ENCODE data around the gene PPP1R12B.
"Not testable (repeated sequence)": the region's sequence is repeated elsewhere in the genome, so short reads cannot be mapped to it uniquely, and the experiment has no call there.

PPP1R12B gene

GRCh38 chr1:202452508-202452907 is 104.0 kb downstream of the PPP1R12B start:
- DNase-seq (ENCODE audit: low spot score), result no peak

GRCh38 chr1:202456372-202457169 is 108.1 kb downstream of the PPP1R12B start:
- not testable (repeated sequence) for DNase-seq (ENCODE audit: low spot score)

GRCh38 chr1:202458651-202459050 is 110.2 kb downstream of the PPP1R12B start:
- DNase-seq (ENCODE audit: low spot score), result not testable (repeated sequence)

GRCh38 chr1:202459470-202460142 is 111.1 kb downstream of the PPP1R12B start:
- DNase-seq (ENCODE audit: low spot score), result peak; percentile 18

GRCh38 chr1:202460143-202460495 is 111.6 kb downstream of the PPP1R12B start:
- DNase-seq (ENCODE audit: low spot score), result not testable (repeated sequence)

- DNase-seq (ENCODE audit: low spot score), result no peak
Measured at GRCh38 chr1:202462342-202463076, 114.0 kb downstream of the PPP1R12B start.

- peak; percentile 60 for DNase-seq (ENCODE audit: low spot score)
Measured at GRCh38 chr1:202464153-202464742, 115.7 kb downstream of the PPP1R12B start.

- DNase-seq (ENCODE audit: low spot score), result not testable (repeated sequence)
Measured at GRCh38 chr1:202465644-202466270, 117.3 kb downstream of the PPP1R12B start.

- DNase-seq (ENCODE audit: low spot score), result not testable (repeated sequence)
Measured at GRCh38 chr1:202466339-202466738, 117.8 kb downstream of the PPP1R12B start.

- not testable (repeated sequence) for DNase-seq (ENCODE audit: low spot score)
Measured at GRCh38 chr1:202467381-202467780, 118.9 kb downstream of the PPP1R12B start.

- DNase-seq (ENCODE audit: low spot score), result not testable (repeated sequence)
Measured at GRCh38 chr1:202468695-202469094, 120.2 kb downstream of the PPP1R12B start.

GRCh38 chr1:202469123-202469522 is 120.6 kb downstream of the PPP1R12B start:
- not testable (repeated sequence) for DNase-seq (ENCODE audit: low spot score)

GRCh38 chr1:202471246-202471645 is 122.7 kb downstream of the PPP1R12B start:
- no peak for DNase-seq (ENCODE audit: low spot score)

GRCh38 chr1:202472347-202473124 is 124.0 kb downstream of the PPP1R12B start:
- peak; percentile 62 for DNase-seq (ENCODE audit: low spot score)

GRCh38 chr1:202473266-202474045 is 125.0 kb downstream of the PPP1R12B start:
- peak; percentile 29 for DNase-seq (ENCODE audit: low spot score)

- not testable (repeated sequence) for DNase-seq (ENCODE audit: low spot score)
Measured at GRCh38 chr1:202479661-202480060, 131.2 kb downstream of the PPP1R12B start.

- DNase-seq (ENCODE audit: low spot score), result not testable (repeated sequence)
Measured at GRCh38 chr1:202480640-202481039, 132.1 kb downstream of the PPP1R12B start.

- not testable (repeated sequence) for DNase-seq (ENCODE audit: low spot score)
Measured at GRCh38 chr1:202483362-202483761, 134.9 kb downstream of the PPP1R12B start.

GRCh38 chr1:202484032-202484431 is 135.5 kb downstream of the PPP1R12B start:
- DNase-seq (ENCODE audit: low spot score), result not testable (repeated sequence)

GRCh38 chr1:202484820-202485219 is 136.3 kb downstream of the PPP1R12B start:
- not testable (repeated sequence) for DNase-seq (ENCODE audit: low spot score)

All from Ammon's horn (tissue), 1 donor.